HCT116 (cell line): Measurements from ENCODE around the gene POP7. TPM values are rescaled to one million over a fixed set of nuclear protein-coding genes. Genes with fewer than 3 reads are reported as not detected.

Experiments used
- ATAC-seq: fragments of 200-7000 bp; cut with Tn5 transposase; 2 replicates; pipeline ENCODE4 v1.9.1; 2020; ENCODE audit warnings: mild to moderate bottlenecking, moderate library complexity
- BruUV-seq: library from RNA; stranded (reverse); fragments of 400-500 nt; replicated peaks from 2 replicates; lab custom pipeline; 2021; lab: Mats Ljungman, UMichigan
- CTCF ChIA-PET: fragments of 300-600 bp; sonication (Branson Sonifier 250); formaldehyde crosslinking; loops from one replicate; lab custom pipeline; 2021; ENCODE audit warnings: antibody characterized with exemption; lab: Charles Lee
- POLR2A ChIA-PET: fragments of 300-600, 350-600 bp; sonication (Branson Sonifier 250); formaldehyde crosslinking; loops from one replicate; lab custom pipeline; 2021; ENCODE audit warnings: antibody characterized with exemption; lab: Charles Lee
- RAD21 ChIA-PET, 2 experiments: fragments of 300-600 bp; sonication (Branson Sonifier 250); formaldehyde crosslinking; loops; one replicate each; lab custom pipeline; 2023; ENCODE audit warnings: low total read pairs in 2 of 2; ENCODE audit not compliant: uncharacterized antibody in 2 of 2, unreplicated experiment in 2 of 2, low non-redundant PET in 1 of 2; lab: Charles Lee
- DNase-seq: peaks from one replicate; pipeline ENCODE4 v3.0.0-alpha.2; 2010; ENCODE audit warnings: low read depth, low spot score
- H2AFZ ChIP-seq: fragments of 200-600 bp; shearing (Covaris generic), sonication (generic); 2 replicates; pipeline ENCODE4 v1.6.1; 2017; ENCODE audit warnings: low read depth, mixed run types, mixed read lengths, antibody characterized with exemption, low read length; ENCODE audit not compliant: poor library complexity, severe bottlenecking
- H3K27ac ChIP-seq: 2 replicates; pipeline ENCODE4 v1.5.1; 2012; ENCODE audit warnings: low read depth, low read length
- H3K27me3 ChIP-seq: fragments of 200-600 bp; sonication (generic); 2 replicates; pipeline ENCODE4 v1.6.1; 2016; ENCODE audit warnings: mixed run types, low read length, mixed read lengths; ENCODE audit not compliant: insufficient read depth
- H3K36me3 ChIP-seq, 2 experiments: fragments of 200-500 bp in 1 of 2; fragments of 200-600 bp in 1 of 2; sonication (Bioruptor generic) in 1 of 2; sonication (generic) in 1 of 2; 2 replicates each; pipeline versions ENCODE4 v1.5.1 to v1.6.1; 2014 to 2016; ENCODE audit warnings: low read length in 2 of 2, inconsistent platforms in 1 of 2, mixed read lengths in 1 of 2, mixed run types in 1 of 2; ENCODE audit not compliant: insufficient read depth in 2 of 2, control insufficient read depth in 1 of 2
- H3K4me1 ChIP-seq, 2 experiments: fragments of 200-600 bp in 1 of 2; sonication (generic) in 1 of 2; 2 replicates each; pipeline versions ENCODE4 v1.5.1 to v1.6.1; 2012 to 2017; ENCODE audit warnings: low read length in 2 of 2, inconsistent platforms in 1 of 2, mild to moderate bottlenecking in 1 of 2, mixed read lengths in 1 of 2, mixed run types in 1 of 2, moderate library complexity in 1 of 2; ENCODE audit not compliant: insufficient read depth in 2 of 2, control insufficient read depth in 1 of 2
- H3K4me2 ChIP-seq: fragments of 200-600 bp; sonication (generic); 2 replicates; pipeline ENCODE4 v1.6.1; 2017; ENCODE audit warnings: mixed run types, low read length, mixed read lengths
- H3K4me3 ChIP-seq, 2 experiments: fragments of 200-600 bp in 1 of 2; sonication (generic) in 1 of 2; replicated peaks in 1 of 2; 2 replicates each; pipeline ENCODE4 v1.5.1; 2011 to 2016; ENCODE audit warnings: low read length in 2 of 2, control low read depth in 1 of 2, low read depth in 1 of 2, mild to moderate bottlenecking in 1 of 2, mixed read lengths in 1 of 2, mixed run types in 1 of 2
- H3K79me2 ChIP-seq: fragments of 200-600 bp; sonication (generic); 2 replicates; pipeline ENCODE4 v1.6.1; 2017; ENCODE audit warnings: mild to moderate bottlenecking, mixed run types, low read length, moderate library complexity, mixed read lengths; ENCODE audit not compliant: insufficient read depth
- H3K9ac ChIP-seq: fragments of 200-600 bp; sonication (generic); 2 replicates; pipeline ENCODE4 v1.6.1; 2016; ENCODE audit warnings: low read length, mixed read lengths
- H3K9me2 ChIP-seq: fragments of 200-600 bp; sonication (generic), shearing (Covaris generic); 2 replicates; pipeline ENCODE4 v1.6.1; 2017; ENCODE audit warnings: mixed run types, mild to moderate bottlenecking, moderate library complexity; ENCODE audit not compliant: insufficient read depth
- H3K9me3 ChIP-seq, 2 experiments: fragments of 200-500 bp in 1 of 2; fragments of 200-600 bp in 1 of 2; sonication (Bioruptor generic) in 1 of 2; sonication (generic) in 1 of 2; 2 replicates each; pipeline ENCODE4 v1.6.1; 2014 to 2017; ENCODE audit warnings: low read length in 2 of 2, mixed read lengths in 2 of 2, inconsistent platforms in 1 of 2, low read depth in 1 of 2, mild to moderate bottlenecking in 1 of 2, mixed run types in 1 of 2, moderate library complexity in 1 of 2; ENCODE audit not compliant: control insufficient read depth in 1 of 2, insufficient read depth in 1 of 2
- H4K20me1 ChIP-seq: fragments of 200-600 bp; sonication (generic), shearing (Covaris generic); 2 replicates; pipeline ENCODE4 v1.6.1; 2017; ENCODE audit warnings: mixed run types, mild to moderate bottlenecking, moderate library complexity; ENCODE audit not compliant: insufficient read depth
- CBX3 ChIP-seq: IDR thresholded peaks from 2 replicates; pipeline ENCODE4 v1.6.1; 2012; ENCODE audit warnings: low read depth
- CTCF ChIP-seq, 3 experiments: fragments of 200-600 bp in 1 of 3; sonication (generic) in 1 of 3; IDR thresholded peaks in 2 of 3; conservative IDR thresholded peaks in 1 of 3; 2 replicates each; pipeline ENCODE4 v1.5.1; 2012 to 2017; ENCODE audit warnings: low read depth in 2 of 3, low read length in 2 of 3, antibody characterized with exemption in 1 of 3, borderline replicate concordance in 1 of 3, control low read depth in 1 of 3, mild to moderate bottlenecking in 1 of 3, mixed read lengths in 1 of 3, mixed run types in 1 of 3, moderate library complexity in 1 of 3; ENCODE audit not compliant: insufficient read depth in 1 of 3
- EGR1 ChIP-seq: IDR thresholded peaks from 2 replicates; pipeline ENCODE4 v1.6.1; 2012; ENCODE audit warnings: low read depth
- ELF1 ChIP-seq: IDR thresholded peaks from 2 replicates; pipeline ENCODE4 v1.6.1; 2012; ENCODE audit warnings: low read depth, borderline replicate concordance
- EZH2 ChIP-seq: fragments of 200-600 bp; sonication (generic); IDR thresholded peaks from 2 replicates; pipeline ENCODE4 v1.6.1; 2017; ENCODE audit warnings: antibody characterized with exemption, mixed run types
- EZH2phosphoT487 ChIP-seq: fragments of 200-600 bp; IDR thresholded peaks from 2 replicates; pipeline ENCODE4 v1.6.1; 2018; ENCODE audit warnings: antibody characterized with exemption, borderline replicate concordance
- FOSL1 ChIP-seq: IDR thresholded peaks from 2 replicates; pipeline ENCODE4 v1.6.1; 2012; ENCODE audit warnings: low read depth
- JUND ChIP-seq: IDR thresholded peaks from 2 replicates; pipeline ENCODE4 v1.6.1; 2012
- MAX ChIP-seq: IDR thresholded peaks from 2 replicates; pipeline ENCODE4 v1.6.1; 2012
- POLR2AphosphoS5 ChIP-seq: IDR thresholded peaks from 2 replicates; pipeline ENCODE4 v1.6.1; 2011; ENCODE audit warnings: mild to moderate bottlenecking, low read depth, low read length, moderate library complexity
- SIN3A ChIP-seq: IDR thresholded peaks from 2 replicates; pipeline ENCODE4 v1.6.1; 2012; ENCODE audit warnings: low read depth
- SP1 ChIP-seq: IDR thresholded peaks from 2 replicates; pipeline ENCODE4 v1.6.1; 2012; ENCODE audit warnings: low read depth
- SRF ChIP-seq: IDR thresholded peaks from 2 replicates; pipeline ENCODE4 v1.6.1; 2012; ENCODE audit warnings: low read depth
- TCF7L2 ChIP-seq: IDR thresholded peaks from 2 replicates; pipeline ENCODE4 v1.7.0; 2011; ENCODE audit warnings: borderline replicate concordance, inconsistent platforms; ENCODE audit not compliant: insufficient read depth, insufficient read length; ENCODE audit errors: extremely low read depth
- intact Hi-C: fragments of 100-400 bp; cut with micrococcal nuclease; formaldehyde crosslinking; loops from 2 replicates; pipeline ENCODE4 v1.10.0; 2022
- total RNA-seq: library from RNA; stranded (reverse); gene quantifications from one replicate; pipeline ENCODE4 v1.2.1, GENCODE V29; 2021; ENCODE audit not compliant: unreplicated experiment
- TF ChIP-seq, protein P1 (sequence below): IDR thresholded peaks from 2 replicates; pipeline ENCODE4 v1.6.1; 2012; ENCODE audit warnings: low read depth
- TF ChIP-seq, protein P2 (sequence below): IDR thresholded peaks from 2 replicates; pipeline ENCODE4 v1.6.1; 2012

POP7 gene
- total RNA-seq, 1 experiment from 2014 or later: 67.5 TPM

- intact Hi-C loops: no loop called here
- TF ChIP-seq POLR2AphosphoS5: no peak
- TF ChIP-seq TCF7L2: no peak
- TF ChIP-seq EGR1: no peak
- TF ChIP-seq, protein P1, sequence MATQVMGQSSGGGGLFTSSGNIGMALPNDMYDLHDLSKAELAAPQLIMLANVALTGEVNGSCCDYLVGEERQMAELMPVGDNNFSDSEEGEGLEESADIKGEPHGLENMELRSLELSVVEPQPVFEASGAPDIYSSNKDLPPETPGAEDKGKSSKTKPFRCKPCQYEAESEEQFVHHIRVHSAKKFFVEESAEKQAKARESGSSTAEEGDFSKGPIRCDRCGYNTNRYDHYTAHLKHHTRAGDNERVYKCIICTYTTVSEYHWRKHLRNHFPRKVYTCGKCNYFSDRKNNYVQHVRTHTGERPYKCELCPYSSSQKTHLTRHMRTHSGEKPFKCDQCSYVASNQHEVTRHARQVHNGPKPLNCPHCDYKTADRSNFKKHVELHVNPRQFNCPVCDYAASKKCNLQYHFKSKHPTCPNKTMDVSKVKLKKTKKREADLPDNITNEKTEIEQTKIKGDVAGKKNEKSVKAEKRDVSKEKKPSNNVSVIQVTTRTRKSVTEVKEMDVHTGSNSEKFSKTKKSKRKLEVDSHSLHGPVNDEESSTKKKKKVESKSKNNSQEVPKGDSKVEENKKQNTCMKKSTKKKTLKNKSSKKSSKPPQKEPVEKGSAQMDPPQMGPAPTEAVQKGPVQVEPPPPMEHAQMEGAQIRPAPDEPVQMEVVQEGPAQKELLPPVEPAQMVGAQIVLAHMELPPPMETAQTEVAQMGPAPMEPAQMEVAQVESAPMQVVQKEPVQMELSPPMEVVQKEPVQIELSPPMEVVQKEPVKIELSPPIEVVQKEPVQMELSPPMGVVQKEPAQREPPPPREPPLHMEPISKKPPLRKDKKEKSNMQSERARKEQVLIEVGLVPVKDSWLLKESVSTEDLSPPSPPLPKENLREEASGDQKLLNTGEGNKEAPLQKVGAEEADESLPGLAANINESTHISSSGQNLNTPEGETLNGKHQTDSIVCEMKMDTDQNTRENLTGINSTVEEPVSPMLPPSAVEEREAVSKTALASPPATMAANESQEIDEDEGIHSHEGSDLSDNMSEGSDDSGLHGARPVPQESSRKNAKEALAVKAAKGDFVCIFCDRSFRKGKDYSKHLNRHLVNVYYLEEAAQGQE: no peak
- no peak for TF ChIP-seq EZH2
- TF ChIP-seq SP1: no peak
- TF ChIP-seq SIN3A: no peak
- TF ChIP-seq MAX: no peak
- TF ChIP-seq CTCF (IDR thresholded peaks at IDR 0.05 in 2 of 3, conservative IDR thresholded peaks at IDR 0.05 in 1 of 3; ENCODE audit: borderline replicate concordance in 1 of 3, insufficient read depth in 1 of 3, low read depth in 2 of 3, low read length in 2 of 3): no peak
- TF ChIP-seq EZH2phosphoT487: no peak
- TF ChIP-seq JUND: no peak
- TF ChIP-seq, protein P2, sequence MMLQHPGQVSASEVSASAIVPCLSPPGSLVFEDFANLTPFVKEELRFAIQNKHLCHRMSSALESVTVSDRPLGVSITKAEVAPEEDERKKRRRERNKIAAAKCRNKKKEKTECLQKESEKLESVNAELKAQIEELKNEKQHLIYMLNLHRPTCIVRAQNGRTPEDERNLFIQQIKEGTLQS: no peak
- TF ChIP-seq SRF: no peak
- TF ChIP-seq ELF1: no peak
- no peak for TF ChIP-seq CBX3
- TF ChIP-seq FOSL1: no peak
- Histone ChIP-seq H2AFZ (no peak overlapping the region), H3K9me3 (no peaks in the 10 kb centered on the region), H3K27ac (no peak overlapping the region), H3K27me3 (no peaks in the 10 kb centered on the region), H3K4me3 (no peak overlapping the region), H3K36me3 (no peaks in the 10 kb centered on the region), H3K79me2 (no peaks in the 10 kb centered on the region), H4K20me1 (no peaks in the 10 kb centered on the region), H3K9me2 (no peaks in the 10 kb centered on the region), H3K4me1 (peaks cover 1 to 8% of the 10 kb centered on the region in 2 experiments; a peak in 3 of 4 replicates), H3K4me2 (no peak overlapping the region), H3K9ac (no peak overlapping the region)
- DNase-seq (no peak), ATAC-seq (no peak)
- BruUV-seq: no TSS peak
- RAD21 ChIA-PET: interaction anchor here in 1 of 2 experiments (0.5 kb wide), 1 partner anchor 44 kb away, joined by 4 read pairs; no protein-coding TSS in a partner anchor
- CTCF ChIA-PET: interaction anchor here (1.1 kb wide), 1 partner anchor 38 kb away, joined by 3 read pairs; no protein-coding TSS in a partner anchor
- POLR2A ChIA-PET: no interaction called here
Measured at GRCh38 chr7:100667331-100668068, 38.4 kb upstream of the POP7 start.
